GM21723 (cell line): ENCODE data around the gene CCDC91.
"Not testable (repeated sequence)": the region's sequence is repeated elsewhere in the genome, so short reads cannot be mapped to it uniquely, and the experiment has no call there.

Experiments used
- ATAC-seq: cut with Tn5 transposase; IDR thresholded peaks from one replicate; pipeline ENCODE4 v1.9.1; 2021; ENCODE audit warnings: mild to moderate bottlenecking, moderate library complexity; ENCODE audit not compliant: unreplicated experiment

CCDC91 gene

GRCh38 chr12:28231248-28231647 is 41.0 kb downstream of the CCDC91 start:
- no peak for ATAC-seq

DNA sequence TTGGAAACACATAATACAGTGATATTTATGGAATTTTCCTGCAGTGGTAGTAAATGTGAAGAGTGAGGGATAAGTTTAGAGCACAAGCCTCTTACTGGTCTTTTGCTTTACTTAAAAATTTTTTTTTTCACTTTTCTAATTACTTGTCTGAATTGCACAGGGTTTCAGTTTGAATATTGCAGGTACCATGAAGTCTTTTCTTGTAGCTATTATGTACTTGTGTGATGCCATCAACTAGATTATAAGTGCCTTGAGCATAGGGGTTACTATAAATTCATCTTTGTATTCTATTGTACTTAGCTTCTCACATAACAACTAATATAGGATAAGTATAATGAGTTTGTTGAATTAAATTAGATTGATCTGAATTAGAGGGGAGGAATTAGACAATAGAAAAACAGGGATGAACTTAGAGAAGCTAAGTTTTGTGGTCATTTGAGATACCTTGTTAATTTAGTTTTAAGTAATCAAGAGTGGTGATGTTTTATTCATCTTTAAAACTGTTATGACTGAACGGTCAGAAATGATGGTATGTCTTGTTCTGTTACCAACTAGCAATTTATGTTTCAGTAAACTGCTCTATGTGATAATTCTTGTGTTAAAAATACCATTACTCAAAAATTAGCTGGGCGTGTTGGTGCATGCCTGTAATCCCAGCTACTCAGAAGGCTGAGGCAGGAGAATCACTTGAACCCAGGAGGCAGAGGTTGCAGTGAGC is 42.1 kb downstream of the CCDC91 start:
- ATAC-seq = no peak

DNA sequence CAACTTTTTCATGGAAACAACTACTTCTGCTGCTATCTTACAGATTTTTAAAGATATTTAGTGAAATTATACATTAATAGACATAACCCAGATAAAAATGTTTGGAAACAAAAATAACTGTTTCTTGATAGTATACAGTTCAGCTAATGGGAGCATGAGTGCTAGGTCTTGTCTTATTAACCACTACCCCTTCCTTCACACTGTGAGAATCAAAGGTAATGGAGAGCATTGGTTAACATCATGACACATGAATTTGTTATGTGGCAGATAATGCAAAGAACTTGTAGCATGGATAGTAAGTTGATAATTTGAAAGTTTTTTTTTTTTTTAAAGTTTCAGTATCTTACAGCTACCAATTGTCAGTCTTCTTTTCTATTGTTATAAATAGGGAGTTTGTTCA is 44.2 kb downstream of the CCDC91 start:
- ATAC-seq = no peak

GRCh38 chr12:28235015-28235414 is 44.8 kb downstream of the CCDC91 start:
- ATAC-seq = no peak

GRCh38 chr12:28235985-28236384 is 45.7 kb downstream of the CCDC91 start:
- no peak for ATAC-seq

- no peak for ATAC-seq
Observed at GRCh38 chr12:28237423-28237822, 47.2 kb downstream of the CCDC91 start.

GRCh38 chr12:28239918-28240317 is 49.7 kb downstream of the CCDC91 start:
- ATAC-seq = no peak

- ATAC-seq = no peak
Observed at GRCh38 chr12:28240853-28241252, 50.6 kb downstream of the CCDC91 start.

- ATAC-seq = no peak
Observed at GRCh38 chr12:28242129-28242495, 51.9 kb downstream of the CCDC91 start.

GRCh38 chr12:28242496-28243309 is 52.4 kb downstream of the CCDC91 start:
- no peak for ATAC-seq

GRCh38 chr12:28243310-28243633 is 53.0 kb downstream of the CCDC91 start:
- ATAC-seq = no peak

DNA sequence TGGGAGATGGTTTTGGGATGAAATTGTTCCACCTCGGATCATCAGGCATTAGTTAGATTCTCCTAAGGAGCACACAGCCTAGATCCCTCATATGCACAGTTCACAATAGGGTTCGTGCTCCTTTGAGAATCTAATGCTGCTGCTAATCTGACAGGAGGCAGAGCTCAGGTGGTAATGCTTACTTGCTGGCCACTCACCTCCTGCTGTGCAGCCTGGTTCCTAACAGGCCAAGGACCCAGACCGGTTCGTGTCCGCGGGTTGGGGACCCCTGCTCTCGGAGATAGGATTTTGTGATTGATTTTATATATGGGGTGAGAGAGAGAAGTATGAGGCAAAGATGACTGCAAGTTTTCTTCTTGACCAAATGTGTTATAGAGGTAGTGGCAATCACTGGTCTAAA is 57.5 kb downstream of the CCDC91 start:
- no peak for ATAC-seq

DNA sequence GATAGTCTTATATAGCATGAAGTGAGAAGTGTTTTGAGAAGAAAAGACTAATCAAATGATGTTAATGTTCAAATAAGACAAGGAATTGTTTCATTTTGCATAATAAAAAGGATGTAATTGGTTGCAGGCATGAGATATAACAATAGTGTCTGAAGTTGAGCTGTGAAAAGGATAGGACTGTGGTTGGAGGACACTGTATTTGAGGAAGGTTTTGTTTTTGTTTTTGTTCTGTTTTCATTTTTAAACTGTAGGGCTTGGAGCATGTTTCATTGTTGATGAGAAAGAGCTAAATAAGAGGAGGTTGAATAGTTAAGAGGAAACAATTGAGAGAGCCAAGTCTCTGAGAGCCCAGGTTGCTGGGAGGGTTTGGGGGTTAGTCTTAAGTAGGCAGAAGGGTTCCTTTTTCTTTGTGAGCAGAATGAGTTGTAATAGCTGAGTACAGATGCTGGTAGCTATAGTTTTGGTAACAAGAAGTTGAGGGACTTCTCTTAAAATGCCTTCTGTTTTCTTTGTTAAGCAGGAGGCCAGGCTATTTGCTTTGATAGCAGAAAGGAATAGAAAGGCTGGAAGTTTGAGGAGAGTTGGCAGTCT is 58.4 kb downstream of the CCDC91 start:
- ATAC-seq = peak; percentile 54

DNA sequence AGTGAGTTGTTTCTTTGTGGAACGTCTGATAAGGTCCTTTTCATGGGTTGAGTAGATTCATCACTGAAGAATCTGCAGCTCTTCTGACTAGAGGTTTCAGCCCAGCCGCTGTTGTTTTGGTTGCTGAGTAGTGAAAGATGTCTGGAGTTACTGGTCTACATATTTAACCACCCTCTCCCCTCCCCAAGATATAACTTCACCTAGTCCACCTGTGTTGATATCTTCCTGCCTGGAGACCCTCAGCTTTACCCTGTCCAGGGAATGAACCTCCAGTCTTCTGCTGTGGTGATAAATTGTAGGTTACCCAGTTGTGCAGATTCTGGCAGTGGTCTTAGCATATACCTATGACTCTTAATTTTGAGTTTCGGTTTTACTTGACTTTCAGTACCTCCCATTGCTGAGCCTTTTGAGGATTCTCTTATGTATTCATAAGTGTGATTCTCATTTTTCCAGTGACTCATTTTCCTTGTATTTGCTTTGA is 62.9 kb downstream of the CCDC91 start:
- ATAC-seq = peak; percentile 88

- no peak for ATAC-seq
Observed at GRCh38 chr12:28257411-28257810, 67.2 kb downstream of the CCDC91 start.

- no peak for ATAC-seq
Observed at GRCh38 chr12:28258998-28259397, 68.7 kb downstream of the CCDC91 start.

GRCh38 chr12:28265435-28266042 is 75.3 kb downstream of the CCDC91 start:
- ATAC-seq = no peak

DNA sequence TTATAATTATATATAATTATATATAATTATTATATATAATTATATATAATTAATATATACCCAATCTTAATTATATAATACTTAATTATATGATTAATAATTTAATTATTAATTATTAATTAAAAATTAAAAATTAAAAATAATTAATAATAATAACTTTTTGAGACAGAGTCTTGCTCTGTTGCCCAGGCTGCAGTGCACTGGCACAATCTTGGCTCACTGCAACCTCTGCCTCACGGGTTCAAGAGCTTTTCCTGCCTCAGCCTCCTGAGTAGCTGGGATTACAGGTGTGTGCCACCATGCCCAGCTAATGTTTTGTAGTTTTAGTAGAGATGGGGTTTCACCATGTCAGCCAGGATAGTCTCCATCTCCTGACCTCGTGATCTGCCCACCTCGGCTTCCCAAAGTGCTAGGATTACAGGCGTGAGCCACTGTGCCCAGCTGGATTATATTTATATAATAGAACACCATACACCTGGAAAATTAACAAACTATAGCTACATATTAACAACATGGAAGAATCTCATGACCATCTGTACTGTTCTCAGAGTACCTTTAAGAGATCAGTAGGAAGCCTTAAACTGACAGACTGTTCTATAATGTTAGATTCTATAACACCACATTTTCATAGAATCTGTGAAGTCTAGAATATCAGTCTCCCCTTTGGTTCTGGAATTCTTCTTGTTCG is 77.8 kb downstream of the CCDC91 start:
- not testable (repeated sequence) for ATAC-seq

DNA sequence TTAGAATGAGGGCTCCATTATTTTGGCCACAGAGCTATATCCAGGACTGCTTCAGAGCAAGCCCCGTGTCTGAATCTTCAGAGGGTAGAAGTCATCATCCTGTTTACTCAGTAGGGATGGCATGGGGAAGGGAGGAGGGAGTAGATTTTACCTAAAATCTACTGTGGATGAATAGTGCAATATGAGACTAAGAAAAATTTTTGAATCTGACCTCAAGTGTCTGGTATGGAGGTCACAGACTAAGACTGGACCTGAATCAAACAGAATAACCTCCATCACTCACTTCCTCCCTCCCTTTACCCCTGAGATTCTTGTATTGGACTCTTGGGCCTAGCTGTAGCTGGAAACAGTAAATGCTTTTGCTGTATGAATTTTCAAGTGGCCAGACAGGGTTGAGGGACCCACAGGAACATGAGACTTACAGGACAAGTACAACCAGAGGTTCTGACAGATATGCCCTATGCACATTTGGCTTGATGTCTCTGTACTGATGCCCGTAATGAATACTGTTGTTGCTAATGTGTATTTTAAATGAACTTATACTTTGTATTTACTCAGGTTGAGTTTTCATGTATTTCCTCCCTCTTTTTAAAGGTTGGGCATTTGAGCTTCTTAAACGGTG is 78.5 kb downstream of the CCDC91 start:
- ATAC-seq = no peak

DNA sequence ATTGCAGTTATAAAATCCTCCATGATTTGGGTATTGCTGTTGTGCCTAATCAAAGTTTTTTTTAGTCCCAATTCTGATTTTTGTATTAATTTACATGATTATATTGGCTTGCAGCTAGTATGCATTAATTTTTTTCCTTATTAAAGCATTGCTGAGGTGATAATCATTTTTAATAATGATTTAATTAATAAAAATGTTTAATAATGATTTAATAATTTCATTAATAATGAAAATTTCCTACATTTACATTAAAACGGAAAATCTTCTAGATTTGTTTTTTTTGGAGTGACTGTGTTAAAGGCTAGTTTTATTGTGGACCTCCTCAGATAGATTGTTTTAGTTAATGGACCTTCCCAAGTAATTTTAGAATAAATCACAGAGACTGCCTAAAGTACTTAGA is 79.6 kb downstream of the CCDC91 start:
- no peak for ATAC-seq

GRCh38 chr12:28278499-28278898 is 88.2 kb downstream of the CCDC91 start:
- no peak for ATAC-seq
